HT1080 (cell line): ENCODE results near the gene ELMO1. TPM values are rescaled to one million over a fixed set of nuclear protein-coding genes. Genes with fewer than 3 reads are reported as not detected.

Experiments used
- DNase-seq: peaks from one replicate; pipeline ENCODE4 v3.0.0-alpha.2; 2015; ENCODE audit warnings: low read depth
- total RNA-seq: library from RNA; depleted of rRNA; stranded (reverse); fragments of >200 nt; shearing (Covaris generic); gene quantifications from 2 replicates; pipeline ENCODE4 v1.2.3, GENCODE V29; 2014

ELMO1 gene
- total RNA-seq, 1 experiment from 2014 or later: 12.3 TPM

DNA sequence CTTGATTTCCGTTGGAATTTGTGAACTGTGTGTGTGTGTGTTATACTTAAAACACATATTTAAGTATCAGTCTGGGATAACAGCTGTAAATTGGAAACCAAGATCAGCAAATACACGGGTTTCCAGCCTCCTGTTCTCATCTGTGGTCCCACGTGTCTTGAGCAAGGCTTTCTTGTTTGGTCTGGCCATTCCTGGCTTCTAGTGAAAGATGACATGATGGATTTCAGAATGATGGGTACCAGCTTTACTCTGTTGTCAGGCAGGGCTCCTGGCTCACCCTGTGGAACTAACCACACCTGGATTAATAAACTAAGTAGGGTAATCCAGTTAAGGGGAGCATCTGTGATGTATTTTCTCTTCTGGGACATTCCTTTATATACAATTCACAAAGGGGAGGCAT is 378.2 kb downstream of the ELMO1 start:
- DNase-seq: no peak

- no peak for DNase-seq
Observed at GRCh38 chr7:37070031-37070430, 378.6 kb downstream of the ELMO1 start.

DNA sequence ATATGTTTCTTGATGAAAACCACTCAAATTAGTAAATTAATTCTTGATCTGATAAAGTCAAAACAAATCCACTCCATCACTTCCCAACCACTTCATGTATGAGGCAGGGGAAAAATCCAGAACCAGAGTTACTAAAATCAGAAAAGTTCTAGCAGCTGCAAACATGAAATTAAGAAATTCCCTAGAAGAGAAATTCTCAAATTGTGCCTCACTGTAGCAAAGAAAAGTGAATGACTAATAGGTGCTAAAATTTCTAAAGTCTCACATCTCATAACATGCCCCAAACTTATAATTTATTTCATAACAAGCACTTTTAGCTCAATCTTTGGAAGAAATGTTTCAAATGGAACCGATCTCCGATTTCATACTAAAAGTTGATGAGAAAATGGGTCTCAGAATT is 379.3 kb downstream of the ELMO1 start:
- no peak for DNase-seq

- no peak for DNase-seq
Observed at GRCh38 chr7:37068902-37069301, 379.8 kb downstream of the ELMO1 start.

- DNase-seq: no peak
Observed at GRCh38 chr7:37068038-37068437, 380.6 kb downstream of the ELMO1 start.

- peak; percentile 77 for DNase-seq
Observed at GRCh38 chr7:37065779-37066271, 382.8 kb downstream of the ELMO1 start.

GRCh38 chr7:37062560-37062859 is 386.2 kb downstream of the ELMO1 start:
- no peak for DNase-seq

GRCh38 chr7:37061849-37062559 is 386.7 kb downstream of the ELMO1 start:
- peak; percentile 7 for DNase-seq

DNA sequence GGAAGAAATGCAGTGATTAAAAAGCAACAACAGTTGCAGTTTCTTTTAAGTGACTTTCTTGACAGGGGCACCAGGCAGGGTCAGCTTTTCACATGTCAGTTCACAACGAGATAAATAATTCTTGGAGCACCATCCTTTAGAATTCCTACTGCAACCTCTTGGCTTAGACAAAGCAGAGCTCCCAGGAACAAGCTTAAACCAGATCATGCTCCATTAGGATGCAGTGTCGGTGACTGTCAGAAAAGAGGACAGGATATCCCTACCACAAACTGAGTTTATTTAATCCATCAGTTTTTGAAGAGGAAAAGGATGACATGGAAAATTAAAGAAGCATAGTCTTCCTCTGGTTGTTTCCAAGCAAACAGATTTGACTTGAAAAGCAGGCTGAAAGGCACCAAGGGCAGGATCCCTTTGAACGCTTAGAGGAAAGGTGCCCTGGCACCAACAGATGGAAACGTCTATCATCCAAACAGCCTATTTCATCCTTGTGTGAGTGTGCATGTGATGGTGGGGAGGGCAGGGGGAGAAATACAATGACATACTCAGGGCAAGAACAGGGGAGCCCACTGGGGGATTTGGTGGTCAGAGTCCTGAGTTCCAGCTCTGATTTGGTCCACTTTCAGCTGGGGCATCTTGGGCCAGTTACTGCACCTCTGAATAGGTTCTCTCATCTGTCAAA is 392.3 kb downstream of the ELMO1 start:
- DNase-seq: no peak

DNA sequence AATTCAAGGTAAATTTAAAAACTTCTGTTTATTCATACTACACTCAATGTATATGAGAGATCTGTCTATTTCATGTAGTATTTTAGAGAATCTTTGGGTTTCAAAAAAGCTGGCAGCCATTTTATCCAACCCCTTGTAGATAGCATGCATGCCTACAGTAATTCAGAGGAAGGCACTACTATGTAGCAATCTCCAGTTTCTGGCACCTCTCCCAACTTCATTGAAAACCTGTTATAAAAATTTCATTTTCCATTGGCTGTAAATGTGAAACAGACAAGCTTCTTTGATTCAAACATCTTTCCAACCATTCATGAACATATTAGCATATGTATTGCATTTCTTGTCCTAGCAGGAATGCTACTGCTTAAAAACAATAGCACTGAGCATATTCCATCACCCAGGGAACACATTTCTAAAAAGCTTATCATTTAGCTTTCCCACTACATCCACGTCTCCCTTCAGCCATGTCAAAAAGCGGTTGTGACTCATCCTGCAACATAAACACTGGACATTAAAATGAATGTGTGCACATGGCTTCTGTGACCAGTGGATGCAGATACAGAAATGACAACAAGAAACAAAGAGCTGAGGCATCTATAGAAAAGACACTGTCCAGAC is 393.9 kb downstream of the ELMO1 start:
- peak; percentile 36 for DNase-seq

DNA sequence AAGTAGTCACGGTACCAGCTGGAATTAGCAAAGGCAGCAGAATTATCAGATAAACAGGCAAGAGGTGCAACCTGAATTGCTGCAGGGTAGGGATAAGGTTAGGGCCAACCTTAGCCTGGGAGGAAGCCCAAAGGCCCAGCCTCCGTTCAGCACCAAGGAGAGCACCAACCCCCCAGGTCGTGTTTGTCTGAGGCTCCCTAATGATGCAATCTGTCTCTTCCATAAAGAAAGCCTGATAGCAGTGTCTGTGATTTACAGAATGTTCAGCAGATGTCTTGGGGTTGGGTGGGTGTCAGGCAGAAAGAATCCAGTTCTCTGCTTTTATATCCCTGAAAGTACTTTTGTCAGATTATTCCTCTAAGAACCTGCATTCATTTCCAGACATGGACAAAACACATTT is 396.0 kb downstream of the ELMO1 start:
- DNase-seq: peak; percentile 19

- DNase-seq: no peak
Observed at GRCh38 chr7:37050801-37051200, 397.9 kb downstream of the ELMO1 start.

GRCh38 chr7:37048674-37049073 is 400.0 kb downstream of the ELMO1 start:
- DNase-seq: no peak

- no peak for DNase-seq
Observed at GRCh38 chr7:37047260-37047659, 401.4 kb downstream of the ELMO1 start.

DNA sequence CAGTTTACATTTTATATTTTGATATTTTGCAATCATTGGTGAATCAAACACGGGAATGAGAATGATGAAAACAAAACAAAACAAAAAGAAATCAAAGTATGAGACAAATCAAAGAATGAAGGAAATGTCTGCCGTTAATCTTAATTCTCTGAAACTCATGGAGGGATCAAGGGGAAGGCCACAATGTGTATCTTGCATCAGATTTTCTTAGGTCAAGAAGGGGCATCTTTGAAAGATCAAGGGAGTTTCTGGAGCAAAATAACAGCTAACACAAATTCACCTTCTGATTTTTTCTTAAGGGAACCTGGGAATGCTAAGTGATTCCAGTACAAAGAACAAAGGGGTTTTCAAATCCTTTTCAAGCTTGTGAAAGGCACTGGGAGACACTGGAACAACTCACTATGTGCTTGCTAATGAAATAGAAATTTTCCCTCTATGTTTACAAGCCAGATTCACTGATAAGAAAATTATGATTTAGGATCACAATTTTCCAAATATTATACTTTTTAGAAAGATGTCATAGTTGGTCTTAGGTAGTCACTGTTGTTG is 402.1 kb downstream of the ELMO1 start:
- no peak for DNase-seq

DNA sequence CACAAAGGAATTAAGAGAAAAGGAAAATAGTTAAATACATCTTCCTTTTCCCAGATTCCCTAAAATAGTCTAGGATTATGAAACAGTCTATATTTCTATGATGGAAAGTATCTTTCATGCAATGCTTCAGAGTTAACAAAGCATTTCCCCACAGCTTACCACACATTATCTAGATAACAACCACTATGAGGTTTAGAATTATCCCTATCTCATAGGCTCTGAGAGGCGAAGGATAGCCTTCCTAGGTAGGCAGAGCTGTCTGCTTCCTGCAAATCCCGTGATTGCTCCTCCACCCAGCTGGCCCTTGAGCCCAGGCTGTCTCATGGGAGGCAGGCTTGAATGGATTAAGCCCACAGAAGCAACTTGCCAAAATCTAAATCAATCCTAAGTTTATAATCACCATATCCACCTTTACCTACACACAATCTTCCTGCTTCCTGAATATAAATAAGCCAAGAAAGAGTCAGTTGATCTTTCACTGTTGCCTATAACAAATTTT is 402.9 kb downstream of the ELMO1 start:
- DNase-seq: no peak

DNA sequence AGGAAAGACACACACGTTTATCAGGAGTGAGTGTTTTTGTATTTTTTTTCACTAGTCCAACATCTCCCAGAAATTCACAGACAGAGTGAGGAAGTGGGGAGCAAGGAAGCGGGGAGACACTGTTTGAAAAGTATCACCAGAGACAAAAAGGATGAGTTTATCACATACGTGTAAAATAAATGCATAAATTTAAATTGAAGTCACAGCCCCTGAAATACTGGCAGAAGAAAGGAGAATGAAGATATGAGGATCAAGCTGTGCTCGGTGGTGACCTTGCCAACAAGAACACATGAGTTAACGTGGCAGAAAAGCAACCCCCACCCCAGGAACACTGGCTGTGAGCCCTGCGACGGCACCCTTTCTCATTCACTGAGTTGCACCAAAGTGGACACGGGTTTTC is 407.2 kb downstream of the ELMO1 start:
- DNase-seq: no peak

GRCh38 chr7:37040330-37040729 is 408.3 kb downstream of the ELMO1 start:
- no peak for DNase-seq

- DNase-seq: no peak
Observed at GRCh38 chr7:37039131-37039749, 409.4 kb downstream of the ELMO1 start.

DNA sequence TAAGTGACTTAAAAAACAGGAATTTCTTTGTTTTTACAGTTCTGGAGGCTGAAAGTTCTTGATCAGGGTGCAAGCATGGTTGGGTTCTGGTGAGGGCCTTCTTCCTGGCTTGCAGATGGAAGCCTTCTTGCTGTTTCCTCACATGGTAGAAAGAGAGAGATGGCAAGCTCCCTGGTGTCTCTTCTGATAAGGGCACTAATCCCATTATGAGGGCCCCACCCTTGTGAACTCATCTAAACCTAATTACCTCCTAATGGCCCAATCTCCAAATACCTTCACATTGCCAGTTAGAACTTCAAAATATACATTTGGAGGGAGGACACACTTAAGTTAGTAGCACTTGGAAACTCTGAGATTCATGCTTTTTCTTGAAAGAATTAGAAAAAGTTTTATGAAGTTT is 410.0 kb downstream of the ELMO1 start:
- DNase-seq: no peak

DNA sequence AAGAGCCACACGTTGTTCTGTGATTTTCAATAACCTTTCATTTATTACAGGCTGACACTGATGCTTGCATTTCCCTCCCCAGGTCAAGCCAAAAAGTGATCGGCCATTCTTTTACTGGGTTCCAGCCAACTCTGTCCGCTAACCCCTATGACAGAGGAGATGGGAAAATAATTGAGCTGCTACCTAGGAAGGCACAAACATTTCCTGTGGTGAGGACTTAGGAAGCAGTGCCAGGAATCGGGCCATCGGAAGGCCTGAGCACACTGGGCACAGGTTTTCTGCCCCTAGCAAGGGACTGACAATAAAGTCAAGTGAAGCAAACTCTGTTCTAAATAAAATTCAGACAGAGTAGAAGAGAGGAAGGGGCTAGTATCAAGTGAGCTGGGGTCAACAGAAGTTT is 411.4 kb downstream of the ELMO1 start:
- no peak for DNase-seq

- no peak for DNase-seq
Observed at GRCh38 chr7:37035631-37036030, 413.0 kb downstream of the ELMO1 start.
